ENCODE data around the gene CTDSP2. TPM values are rescaled to one million over a fixed set of nuclear protein-coding genes. Genes with fewer than 3 reads are reported as not detected.

The CTDSP2 gene
- total and polyA plus RNA-seq, 2 of the 8 experiments (the other 6 are each of a cell fraction or from before 2014, with no cell fraction given): 71.3 to 91.7 TPM

GRCh38 chr12:57783861-57784260, 62.7 kb downstream of the CTDSP2 start:
- POLR2A ChIA-PET (ENCODE audit: partially characterized antibody): interaction anchor here (0.7 to 2.8 kb wide), 12 partner anchors 10 to 67 kb away, joined by 3 to 22 read pairs (median 5); partner anchors contain the start of genes EEF1AKMT3 and METTL1
- Histone ChIP-seq H2BK15ac (ENCODE audit: low read length) (no peak overlapping the region), H4K20me1 (replicated peaks in 1 of 2; ENCODE audit: control insufficient read depth in 1 of 2, insufficient read depth in 2 of 2, low read length in 2 of 2) (peaks cover 0 to 2% of the 10 kb centered on the region in 2 experiments), H3K4me3 (ENCODE audit: extremely low read depth in 1 of 4, insufficient read depth in 2 of 4, low read depth in 3 of 4, low read length in 4 of 4) (no peak overlapping the region; a peak in 3 of 8 replicates), H3K23ac (ENCODE audit: insufficient read length) (no peak overlapping the region), H4K91ac (replicated peaks; ENCODE audit: insufficient read length, low read length) (no peak overlapping the region), H3K56ac (replicated peaks; ENCODE audit: insufficient read length, low read depth, low read length) (no peak overlapping the region), H2BK5ac (ENCODE audit: low read depth, low read length) (no peak overlapping the region), H3K36me3 (ENCODE audit: control insufficient read depth in 2 of 4, insufficient read depth in 4 of 4, low read length in 3 of 4) (peaks cover 4 to 26% (median 16%) of the 10 kb centered on the region in 4 experiments; a peak in 7 of 8 replicates), H3K4ac (replicated peaks; ENCODE audit: insufficient read length, low read depth, low read length) (no peak overlapping the region), H3K14ac (ENCODE audit: insufficient read length) (no peak overlapping the region), H3K79me1 (ENCODE audit: low read depth, low read length) (no peaks in the 10 kb centered on the region), H3K79me2 (ENCODE audit: control insufficient read depth in 1 of 2, insufficient read depth in 2 of 2, low read length in 2 of 2) (peaks cover 0 to 16% of the 10 kb centered on the region in 2 experiments; a peak in 2 of 4 replicates), H2BK120ac (replicated peaks; ENCODE audit: low read depth, low read length) (no peak overlapping the region), H4K5ac (ENCODE audit: insufficient read length, low read depth, low read length) (no peak overlapping the region), H3K27ac (ENCODE audit: low read depth, low read length) (no peak overlapping the region), H3K18ac (ENCODE audit: extremely low read depth, low read length) (no peak overlapping the region), H4K8ac (ENCODE audit: extremely low read depth, insufficient read depth, low read length) (no peak overlapping the region), H3K27me3 (replicated peaks in 1 of 4; ENCODE audit: control insufficient read depth in 3 of 4, extremely low read depth in 1 of 4, insufficient read depth in 3 of 4, low read length in 3 of 4) (no peaks in the 10 kb centered on the region), H2AK5ac (ENCODE audit: low read depth, low read length) (no peak overlapping the region), H3K4me1 (replicated peaks in 1 of 4; ENCODE audit: control insufficient read depth in 3 of 4, insufficient read depth in 4 of 4, low read length in 3 of 4) (no peaks in the 10 kb centered on the region), H3K9me3 (ENCODE audit: insufficient read depth in 2 of 2, low read depth in 1 of 2, low read length in 1 of 2) (no peaks in the 10 kb centered on the region), H2BK20ac (ENCODE audit: low read length) (no peak overlapping the region), H3K9ac (replicated peaks in 1 of 4; ENCODE audit: extremely low read depth in 1 of 4, low read depth in 3 of 4, low read length in 3 of 4) (no peak overlapping the region), H2AFZ (ENCODE audit: low read length) (no peak overlapping the region), H2BK12ac (ENCODE audit: low read depth, low read length) (no peak overlapping the region), H3K4me2 (ENCODE audit: insufficient read depth in 1 of 2, low read depth in 2 of 2, low read length in 2 of 2) (peak overlapping the region; percentile 11 to 67; a peak in 2 of 4 replicates), H3K23me2 (ENCODE audit: low read depth, low read length) (peaks cover 2% of the 10 kb centered on the region; the same call in 1 of the 2 replicates)
- WGBS, 2 experiments (ENCODE audit: extremely low coverage in 1 of 2, insufficient coverage in 1 of 2, insufficient read length in 1 of 2, insufficient replicate concordance in 2 of 2, low coverage in 1 of 2, low lambda C conversion rate in 2 of 2, missing lambda C conversion rate in 1 of 2): 93% methylated on average over 9 of the region's 11 CpGs; no CpG with 5 or more reads in 1 of the 2 experiments
- DNase-seq (ENCODE audit: low read depth in 1 of 2, low spot score in 2 of 2) (no peak), FAIRE-seq (no peak)
- CTCF ChIA-PET (ENCODE audit: partially characterized antibody): interaction anchor here (0.7 to 4.6 kb wide), 16 partner anchors 8 to 118 kb away, joined by 3 to 26 read pairs (median 6); partner anchors contain the start of genes CYP27B1, EEF1AKMT3 and METTL1

All from H1 (cell line).